SK-N-SH (cell line): ENCODE data around the gene ASPSCR1. TPM values are rescaled to one million over a fixed set of nuclear protein-coding genes. Genes with fewer than 3 reads are reported as not detected.
A peak's percentile ranks its signal among the peaks of the same experiment; 100 is the strongest.

Experiments
- CTCF ChIA-PET: fragments of 300-600, 350-600 bp; formaldehyde crosslinking; extraction: SDS; loops from one replicate; lab custom pipeline; 2021; lab: Yijun Ruan, JAX
- POLR2A ChIA-PET: fragments of 350-600 bp; sonication (Branson Sonifier 250); formaldehyde crosslinking; extraction: SDS; loops from one replicate; lab custom pipeline; 2020; ENCODE audit warnings: antibody characterized with exemption, inconsistent platforms; lab: Yijun Ruan, JAX
- DNase-seq: peaks from one replicate; pipeline ENCODE4 v3.0.0; 2012
- H2AFZ ChIP-seq: fragments of 200-600 bp; sonication (generic); 2 replicates; pipeline ENCODE4 v1.8.1; 2016; ENCODE audit warnings: antibody characterized with exemption, mild to moderate bottlenecking, low read depth
- H3F3A ChIP-seq: fragments of 200-600 bp; sonication (generic); replicated peaks from 2 replicates; pipeline ENCODE3; 2016; ENCODE audit warnings: antibody characterized with exemption, mild to moderate bottlenecking; ENCODE audit not compliant: insufficient read depth
- H3K27ac ChIP-seq, 2 experiments: fragments of 200-500 bp in 1 of 2; fragments of 200-600 bp in 1 of 2; sonication (Bioruptor generic) in 1 of 2; sonication (generic), shearing (Covaris generic) in 1 of 2; 2 replicates each; pipeline versions ENCODE4 v1.5.1 to v1.6.1; 2014 to 2016; ENCODE audit warnings: low read depth in 2 of 2, inconsistent platforms in 1 of 2, low read length in 1 of 2, mild to moderate bottlenecking in 1 of 2, mixed read lengths in 1 of 2
- H3K27me3 ChIP-seq: fragments of 200-600 bp; sonication (generic), shearing (Covaris generic); 2 replicates; pipeline ENCODE4 v1.6.1; 2016; ENCODE audit warnings: mixed run types; ENCODE audit not compliant: insufficient read depth
- H3K36me3 ChIP-seq, 2 experiments: fragments of 200-500 bp in 1 of 2; fragments of 200-600 bp in 1 of 2; sonication (Bioruptor generic) in 1 of 2; sonication (generic) in 1 of 2; replicated peaks in 1 of 2; 2 replicates each; pipeline versions ENCODE3 to v1.5.1; 2014 to 2016; ENCODE audit warnings: low read length in 1 of 2, mild to moderate bottlenecking in 1 of 2; ENCODE audit not compliant: insufficient read depth in 2 of 2, control insufficient read depth in 1 of 2
- H3K4me1 ChIP-seq, 2 experiments: fragments of 200-500 bp in 1 of 2; fragments of 200-600 bp in 1 of 2; sonication (Bioruptor generic) in 1 of 2; sonication (generic), shearing (Covaris generic) in 1 of 2; 2 replicates each; pipeline versions ENCODE4 v1.5.1 to v1.6.1; 2014 to 2016; ENCODE audit warnings: low read depth in 1 of 2, low read length in 1 of 2, mixed run types in 1 of 2; ENCODE audit not compliant: insufficient read depth in 2 of 2, control insufficient read depth in 1 of 2
- H3K4me2 ChIP-seq: fragments of 200-600 bp; sonication (generic), shearing (Covaris generic); 2 replicates; pipeline ENCODE4 v1.6.1; 2017; ENCODE audit warnings: mixed run types
- H3K4me3 ChIP-seq, 2 experiments: fragments of 200-500 bp in 1 of 2; fragments of 200-600 bp in 1 of 2; sonication (Bioruptor generic) in 1 of 2; sonication (generic), shearing (Covaris generic) in 1 of 2; 2 replicates each; pipeline versions ENCODE4 v1.5.1 to v1.8.1; 2014 to 2016; ENCODE audit warnings: low read depth in 2 of 2, inconsistent platforms in 1 of 2, low read length in 1 of 2, mild to moderate bottlenecking in 1 of 2, mixed read lengths in 1 of 2, moderate library complexity in 1 of 2
- H3K79me2 ChIP-seq: fragments of 200-600 bp; sonication (generic); 2 replicates; pipeline ENCODE4 v1.8.1; 2017; ENCODE audit warnings: mild to moderate bottlenecking; ENCODE audit not compliant: insufficient read depth
- H3K9ac ChIP-seq: fragments of 200-600 bp; sonication (generic); 2 replicates; pipeline ENCODE4 v1.6.1; 2017; ENCODE audit warnings: mixed run types
- H3K9me2 ChIP-seq: fragments of 200-600 bp; sonication (generic); 2 replicates; pipeline ENCODE4 v1.6.1; 2017; ENCODE audit warnings: mixed run types
- H3K9me3 ChIP-seq: fragments of 200-600 bp; sonication (generic); 2 replicates; pipeline ENCODE4 v1.6.1; 2017; ENCODE audit warnings: mixed run types, mild to moderate bottlenecking, moderate library complexity
- H4K20me1 ChIP-seq: fragments of 200-600 bp; sonication (generic); 2 replicates; pipeline ENCODE4 v1.6.1; 2017; ENCODE audit warnings: mild to moderate bottlenecking, mixed run types; ENCODE audit not compliant: insufficient read depth
- EZH2phosphoT487 ChIP-seq: fragments of 200-600 bp; sonication (generic); IDR thresholded peaks from 2 replicates; pipeline ENCODE4 v1.6.1; 2017; ENCODE audit warnings: low read depth, mixed run types, mild to moderate bottlenecking, antibody characterized with exemption, moderate library complexity, borderline replicate concordance
- FOXJ3 ChIP-seq: sonication (generic); formaldehyde crosslinking; IDR thresholded peaks from 2 replicates; pipeline ENCODE4 v1.5.1; 2020; ENCODE audit warnings: mild to moderate bottlenecking, missing genetic modification reagents
- GATA2 ChIP-seq: sonication (generic); formaldehyde crosslinking; IDR thresholded peaks from 2 replicates; pipeline ENCODE4 v1.5.0; 2020; ENCODE audit warnings: mild to moderate bottlenecking, missing genetic modification reagents
- MEF2A ChIP-seq: IDR thresholded peaks from 2 replicates; pipeline ENCODE4 v1.4.0; 2012; ENCODE audit warnings: low read depth, borderline replicate concordance
- NFIC ChIP-seq: IDR thresholded peaks from 2 replicates; pipeline ENCODE4 v1.4.0; 2012; ENCODE audit warnings: borderline replicate concordance
- NRF1 ChIP-seq: IDR thresholded peaks from 2 replicates; pipeline ENCODE4 v1.6.1; 2012; ENCODE audit warnings: low read depth, mild to moderate bottlenecking, low read length
- RAD21 ChIP-seq: IDR thresholded peaks from 2 replicates; pipeline ENCODE4 v1.6.1; 2012; ENCODE audit warnings: mild to moderate bottlenecking, low read length
- RCOR1 ChIP-seq: fragments of 150-350 bp; IDR thresholded peaks from 2 replicates; pipeline ENCODE4 v1.6.1; 2017; ENCODE audit warnings: antibody characterized with exemption, low read length
- RFX5 ChIP-seq: IDR thresholded peaks from 2 replicates; pipeline ENCODE4 v1.6.1; 2012; ENCODE audit warnings: mild to moderate bottlenecking, improper control_type of control experiment, low read length
- TCF12 ChIP-seq: IDR thresholded peaks from 2 replicates; pipeline ENCODE4 v1.4.0; 2012
- WGBS: methylation state at CpG from one replicate; pipeline ENCODE4 v1.1.6; 2017; ENCODE audit warnings: low lambda C conversion rate; 5-methylcytosine and 5-hydroxymethylcytosine counted together
- polyA plus RNA-seq, 3 experiments: library from polyadenylated mRNA; depleted of rRNA; stranded (reverse); fragments of >200 nt; gene quantifications; 2 replicates each; pipeline ENCODE4 v1.2.3, GENCODE V29; 2012
- TF ChIP-seq, protein P1 (sequence below): IDR thresholded peaks from 2 replicates; pipeline ENCODE4; 2012
- TF ChIP-seq, protein P2 (sequence below): IDR thresholded peaks from 2 replicates; pipeline ENCODE4 v1.4.0; 2012; ENCODE audit warnings: low read depth
- TF ChIP-seq, protein P3 (sequence below): fragments of 200-600 bp; sonication (generic); IDR thresholded peaks from 2 replicates; pipeline ENCODE4 v1.6.1; 2017; ENCODE audit warnings: antibody characterized with exemption, mild to moderate bottlenecking, moderate library complexity
- TF ChIP-seq, protein P4 (sequence below): IDR thresholded peaks from 2 replicates; pipeline ENCODE4 v1.4.0; 2012; ENCODE audit warnings: low read depth, borderline replicate concordance
- TF ChIP-seq, protein P5 (sequence below): IDR thresholded peaks from 2 replicates; pipeline ENCODE4 v1.6.1; 2012; ENCODE audit warnings: mild to moderate bottlenecking, low read depth, low read length, moderate library complexity

Gene ASPSCR1
- polyA plus RNA-seq, 1 of the 3 experiments (the other 2 are of a cell fraction), result 36.2 TPM

DNA sequence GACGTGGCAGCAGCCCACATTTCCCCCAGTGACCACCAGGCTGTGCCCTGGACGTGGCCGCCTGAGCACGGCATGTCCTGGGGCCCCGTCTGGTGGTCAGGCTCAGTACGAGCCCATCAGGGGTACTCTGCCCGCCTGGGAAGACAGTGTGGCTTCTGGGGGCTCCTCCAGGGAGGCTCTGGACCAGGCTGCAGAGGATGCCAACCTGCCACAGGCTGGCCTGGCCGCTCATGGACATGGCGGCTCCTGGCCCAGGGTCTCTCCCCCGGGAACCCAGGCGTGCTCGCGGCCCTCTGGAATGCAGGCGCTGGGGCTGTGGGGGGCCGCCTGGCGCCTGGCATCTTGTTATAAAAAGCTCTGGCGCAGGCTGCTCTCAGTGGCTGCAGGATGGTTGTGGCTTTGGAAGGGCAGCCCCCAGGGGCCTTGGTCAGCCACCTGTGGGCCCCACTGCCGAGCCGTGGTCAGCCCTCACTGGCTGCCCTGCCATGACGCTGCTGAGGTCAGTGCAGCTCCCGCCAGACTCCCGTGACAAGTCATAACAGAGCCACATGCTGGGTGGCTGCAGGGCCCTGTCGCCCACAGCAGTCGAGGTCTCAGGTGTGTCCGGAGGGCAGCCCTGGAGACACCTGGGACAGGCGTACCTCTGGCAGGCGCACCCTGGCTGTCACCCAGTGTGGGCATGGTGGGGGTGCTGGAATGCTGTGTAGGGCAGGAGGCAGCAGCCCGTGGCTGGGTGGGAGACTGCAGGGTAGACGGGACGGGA is 30.2 kb downstream of the ASPSCR1 start:
- WGBS, result 97% methylated on average over 15 of the region's 30 CpGs
- POLR2A ChIA-PET, result no interaction called here
- no peaks in the 10 kb centered on the region for H4K20me1 ChIP-seq
- H3K9me3 ChIP-seq, result no peaks in the 10 kb centered on the region
- no peak overlapping the region for H3K4me3 ChIP-seq
- no peaks in the 10 kb centered on the region for H3K27me3 ChIP-seq
- H3K36me3 ChIP-seq, result no peaks in the 10 kb centered on the region
- peaks cover 19% of the 10 kb centered on the region for H3F3A ChIP-seq
- DNase-seq, result no peak
- peak overlapping the region in 1 of 2 experiments; percentile 63; a peak in 2 of 4 replicates for H3K27ac ChIP-seq
- H3K79me2 ChIP-seq, result peaks cover 6% of the 10 kb centered on the region; the same call in 1 of the 2 replicates
- CTCF ChIA-PET, result interaction anchor here (0.6 to 35.7 kb wide), 5 partner anchors 14 to 229 kb away, joined by 3 to 1216 read pairs (median 4); partner anchors contain the start of genes CENPX, LRRC45 and NOTUM
- TF ChIP-seq MEF2A (no peak), RFX5 (no peak), FOXJ3 (no peak)
- TF ChIP-seq, protein P1, sequence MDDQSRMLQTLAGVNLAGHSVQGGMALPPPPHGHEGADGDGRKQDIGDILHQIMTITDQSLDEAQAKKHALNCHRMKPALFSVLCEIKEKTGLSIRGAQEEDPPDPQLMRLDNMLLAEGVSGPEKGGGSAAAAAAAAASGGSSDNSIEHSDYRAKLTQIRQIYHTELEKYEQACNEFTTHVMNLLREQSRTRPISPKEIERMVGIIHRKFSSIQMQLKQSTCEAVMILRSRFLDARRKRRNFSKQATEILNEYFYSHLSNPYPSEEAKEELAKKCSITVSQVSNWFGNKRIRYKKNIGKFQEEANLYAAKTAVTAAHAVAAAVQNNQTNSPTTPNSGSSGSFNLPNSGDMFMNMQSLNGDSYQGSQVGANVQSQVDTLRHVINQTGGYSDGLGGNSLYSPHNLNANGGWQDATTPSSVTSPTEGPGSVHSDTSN, result no peak
- TF ChIP-seq, protein P2, sequence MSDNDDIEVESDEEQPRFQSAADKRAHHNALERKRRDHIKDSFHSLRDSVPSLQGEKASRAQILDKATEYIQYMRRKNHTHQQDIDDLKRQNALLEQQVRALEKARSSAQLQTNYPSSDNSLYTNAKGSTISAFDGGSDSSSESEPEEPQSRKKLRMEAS, result no peak
- TF ChIP-seq, protein P3, sequence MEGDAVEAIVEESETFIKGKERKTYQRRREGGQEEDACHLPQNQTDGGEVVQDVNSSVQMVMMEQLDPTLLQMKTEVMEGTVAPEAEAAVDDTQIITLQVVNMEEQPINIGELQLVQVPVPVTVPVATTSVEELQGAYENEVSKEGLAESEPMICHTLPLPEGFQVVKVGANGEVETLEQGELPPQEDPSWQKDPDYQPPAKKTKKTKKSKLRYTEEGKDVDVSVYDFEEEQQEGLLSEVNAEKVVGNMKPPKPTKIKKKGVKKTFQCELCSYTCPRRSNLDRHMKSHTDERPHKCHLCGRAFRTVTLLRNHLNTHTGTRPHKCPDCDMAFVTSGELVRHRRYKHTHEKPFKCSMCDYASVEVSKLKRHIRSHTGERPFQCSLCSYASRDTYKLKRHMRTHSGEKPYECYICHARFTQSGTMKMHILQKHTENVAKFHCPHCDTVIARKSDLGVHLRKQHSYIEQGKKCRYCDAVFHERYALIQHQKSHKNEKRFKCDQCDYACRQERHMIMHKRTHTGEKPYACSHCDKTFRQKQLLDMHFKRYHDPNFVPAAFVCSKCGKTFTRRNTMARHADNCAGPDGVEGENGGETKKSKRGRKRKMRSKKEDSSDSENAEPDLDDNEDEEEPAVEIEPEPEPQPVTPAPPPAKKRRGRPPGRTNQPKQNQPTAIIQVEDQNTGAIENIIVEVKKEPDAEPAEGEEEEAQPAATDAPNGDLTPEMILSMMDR, result peak; percentile 23; the same call in 1 of the 2 replicates
- peaks cover 19 to 41% of the 10 kb centered on the region in 2 experiments; a peak in 3 of 4 replicates for H3K4me1 ChIP-seq
- H2AFZ ChIP-seq, result no peak overlapping the region
- H3K9ac ChIP-seq, result peak overlapping the region; percentile 69; the same call in 1 of the 2 replicates
- H3K9me2 ChIP-seq, result no peaks in the 10 kb centered on the region
- peak overlapping the region; percentile 60; the same call in 1 of the 2 replicates for H3K4me2 ChIP-seq

DNA sequence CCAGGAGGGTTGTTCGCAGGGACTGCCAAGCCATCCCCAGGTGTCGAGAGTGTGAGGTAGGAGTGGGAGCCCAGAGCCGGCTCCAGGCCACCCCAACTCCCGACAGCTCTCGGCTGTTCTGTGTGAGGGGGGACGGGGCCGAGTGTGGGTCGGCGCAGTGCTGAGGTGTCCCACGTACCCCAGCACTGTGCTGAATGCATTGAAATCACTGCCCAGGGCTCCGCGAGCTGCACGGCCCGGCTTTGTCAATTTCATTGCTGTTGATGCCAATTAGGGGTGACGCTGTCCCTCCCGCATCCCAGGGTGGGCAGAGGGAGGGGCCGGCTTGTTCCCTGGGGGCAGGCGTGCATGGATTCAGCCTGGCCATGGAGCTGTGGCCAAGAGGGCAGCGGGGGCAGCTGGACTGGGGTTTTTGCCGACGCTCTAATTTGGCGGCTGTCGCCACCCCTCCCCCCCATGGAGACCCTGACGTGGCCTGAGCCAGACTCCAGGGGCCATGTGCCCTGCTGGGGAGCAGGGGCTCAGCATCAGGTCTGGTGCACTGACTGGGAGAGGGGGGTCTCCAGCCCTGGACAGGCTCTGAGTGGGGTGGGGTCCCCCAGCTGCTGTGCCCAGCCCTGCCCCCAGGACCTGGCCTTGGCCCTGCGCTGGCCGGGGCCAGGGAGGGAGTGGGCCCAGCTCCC is 31.0 kb downstream of the ASPSCR1 start:
- Histone ChIP-seq H3K9me3 (no peaks in the 10 kb centered on the region), H3K4me1 (peaks cover 25 to 34% of the 10 kb centered on the region in 2 experiments; a peak in 3 of 4 replicates), H3K79me2 (peaks cover 5% of the 10 kb centered on the region; the same call in 1 of the 2 replicates), H2AFZ (no peak overlapping the region)
- ChIA-PET POLR2A (no interaction called here), CTCF (interaction anchor here (0.6 to 35.7 kb wide), 6 partner anchors 13 to 228 kb away, joined by 3 to 1216 read pairs (median 4); partner anchors contain the start of genes CENPX, LRRC45 and NOTUM)
- peak; percentile 79 for DNase-seq
- TF ChIP-seq, protein P4, sequence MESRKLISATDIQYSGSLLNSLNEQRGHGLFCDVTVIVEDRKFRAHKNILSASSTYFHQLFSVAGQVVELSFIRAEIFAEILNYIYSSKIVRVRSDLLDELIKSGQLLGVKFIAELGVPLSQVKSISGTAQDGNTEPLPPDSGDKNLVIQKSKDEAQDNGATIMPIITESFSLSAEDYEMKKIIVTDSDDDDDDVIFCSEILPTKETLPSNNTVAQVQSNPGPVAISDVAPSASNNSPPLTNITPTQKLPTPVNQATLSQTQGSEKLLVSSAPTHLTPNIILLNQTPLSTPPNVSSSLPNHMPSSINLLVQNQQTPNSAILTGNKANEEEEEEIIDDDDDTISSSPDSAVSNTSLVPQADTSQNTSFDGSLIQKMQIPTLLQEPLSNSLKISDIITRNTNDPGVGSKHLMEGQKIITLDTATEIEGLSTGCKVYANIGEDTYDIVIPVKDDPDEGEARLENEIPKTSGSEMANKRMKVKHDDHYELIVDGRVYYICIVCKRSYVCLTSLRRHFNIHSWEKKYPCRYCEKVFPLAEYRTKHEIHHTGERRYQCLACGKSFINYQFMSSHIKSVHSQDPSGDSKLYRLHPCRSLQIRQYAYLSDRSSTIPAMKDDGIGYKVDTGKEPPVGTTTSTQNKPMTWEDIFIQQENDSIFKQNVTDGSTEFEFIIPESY, result no peak
- TF ChIP-seq EZH2phosphoT487 (no peak), GATA2 (CRISPR knock-in tag) (no peak), NRF1 (no peak), RAD21 (no peak), TCF12 (no peak), NFIC (no peak), RCOR1 (no peak)
- TF ChIP-seq, protein P2, result no peak
- TF ChIP-seq, protein P5, sequence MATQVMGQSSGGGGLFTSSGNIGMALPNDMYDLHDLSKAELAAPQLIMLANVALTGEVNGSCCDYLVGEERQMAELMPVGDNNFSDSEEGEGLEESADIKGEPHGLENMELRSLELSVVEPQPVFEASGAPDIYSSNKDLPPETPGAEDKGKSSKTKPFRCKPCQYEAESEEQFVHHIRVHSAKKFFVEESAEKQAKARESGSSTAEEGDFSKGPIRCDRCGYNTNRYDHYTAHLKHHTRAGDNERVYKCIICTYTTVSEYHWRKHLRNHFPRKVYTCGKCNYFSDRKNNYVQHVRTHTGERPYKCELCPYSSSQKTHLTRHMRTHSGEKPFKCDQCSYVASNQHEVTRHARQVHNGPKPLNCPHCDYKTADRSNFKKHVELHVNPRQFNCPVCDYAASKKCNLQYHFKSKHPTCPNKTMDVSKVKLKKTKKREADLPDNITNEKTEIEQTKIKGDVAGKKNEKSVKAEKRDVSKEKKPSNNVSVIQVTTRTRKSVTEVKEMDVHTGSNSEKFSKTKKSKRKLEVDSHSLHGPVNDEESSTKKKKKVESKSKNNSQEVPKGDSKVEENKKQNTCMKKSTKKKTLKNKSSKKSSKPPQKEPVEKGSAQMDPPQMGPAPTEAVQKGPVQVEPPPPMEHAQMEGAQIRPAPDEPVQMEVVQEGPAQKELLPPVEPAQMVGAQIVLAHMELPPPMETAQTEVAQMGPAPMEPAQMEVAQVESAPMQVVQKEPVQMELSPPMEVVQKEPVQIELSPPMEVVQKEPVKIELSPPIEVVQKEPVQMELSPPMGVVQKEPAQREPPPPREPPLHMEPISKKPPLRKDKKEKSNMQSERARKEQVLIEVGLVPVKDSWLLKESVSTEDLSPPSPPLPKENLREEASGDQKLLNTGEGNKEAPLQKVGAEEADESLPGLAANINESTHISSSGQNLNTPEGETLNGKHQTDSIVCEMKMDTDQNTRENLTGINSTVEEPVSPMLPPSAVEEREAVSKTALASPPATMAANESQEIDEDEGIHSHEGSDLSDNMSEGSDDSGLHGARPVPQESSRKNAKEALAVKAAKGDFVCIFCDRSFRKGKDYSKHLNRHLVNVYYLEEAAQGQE, result no peak
- TF ChIP-seq, all 33 proteins: peak for 0
- H3K4me2 ChIP-seq, result no peak overlapping the region
- no peak overlapping the region for H3K4me3 ChIP-seq
- H3K36me3 ChIP-seq, result no peaks in the 10 kb centered on the region
- H3F3A ChIP-seq, result peaks cover 11% of the 10 kb centered on the region
- no peaks in the 10 kb centered on the region for H4K20me1 ChIP-seq
- H3K27ac ChIP-seq, result no peak overlapping the region
- no peak overlapping the region for H3K9ac ChIP-seq
- no peaks in the 10 kb centered on the region for H3K27me3 ChIP-seq
- WGBS, result 93% methylated on average over 21 of the region's 26 CpGs
- H3K9me2 ChIP-seq, result no peaks in the 10 kb centered on the region
